ENCODE measurements around the gene PLSCR2.

GRCh38 chr3:146491303-146491702 is 21.9 kb upstream of the PLSCR2 start:
- TF ChIP-seq EZH2 (IDR thresholded peaks at IDR 0.05; ENCODE audit: borderline replicate concordance, insufficient read depth, low read depth, low read length, poor library complexity, severe bottlenecking), result no peak
- TF ChIP-seq CTCF (IDR thresholded peaks at IDR 0.05), result no peak
